ENCODE results near the gene SIGLEC11.

SIGLEC11 gene

DNA sequence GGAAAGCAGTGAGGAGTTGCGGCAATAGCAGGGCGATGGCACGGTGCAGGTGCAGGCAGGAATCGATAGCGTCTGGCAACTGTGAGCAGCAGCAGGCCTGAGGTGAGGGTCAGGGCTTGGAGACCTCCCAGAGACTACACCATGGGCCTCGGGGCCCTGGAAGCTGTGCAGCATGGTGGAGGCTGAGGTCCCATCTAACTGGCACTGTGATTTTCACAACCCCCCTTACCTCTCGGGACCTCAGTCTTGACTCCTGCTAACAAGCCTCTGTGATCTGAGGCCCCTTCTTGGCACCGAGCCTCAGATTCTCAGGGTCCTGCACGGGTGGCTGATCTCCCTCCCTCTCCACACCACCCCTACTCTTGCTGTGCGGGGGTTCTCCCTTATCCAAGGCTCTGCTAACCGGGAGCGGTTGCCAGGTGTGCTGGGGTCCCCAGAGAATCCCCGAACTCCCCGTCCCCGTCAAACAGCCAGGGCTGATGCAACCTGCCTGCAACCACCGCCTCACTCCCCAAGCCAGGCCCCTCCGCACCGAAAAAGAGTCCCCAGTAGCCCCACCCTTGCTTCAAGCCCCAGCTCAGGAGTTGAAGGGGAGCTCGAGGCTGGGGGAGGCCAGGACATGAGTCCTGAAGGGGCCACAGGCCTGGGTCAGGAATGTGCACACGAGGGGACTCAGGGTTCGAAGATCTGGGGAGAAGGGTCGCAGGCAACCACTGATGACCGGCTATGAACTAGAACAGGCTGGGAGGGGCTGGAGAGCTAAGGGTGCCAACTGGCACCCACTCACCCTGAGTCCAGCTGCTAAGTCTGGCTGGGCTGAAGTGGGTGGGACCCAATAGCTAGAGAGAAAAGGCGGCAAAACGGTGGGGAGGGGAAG is 36.7 kb downstream of the SIGLEC11 start:
- DNase-seq: no peak

DNA sequence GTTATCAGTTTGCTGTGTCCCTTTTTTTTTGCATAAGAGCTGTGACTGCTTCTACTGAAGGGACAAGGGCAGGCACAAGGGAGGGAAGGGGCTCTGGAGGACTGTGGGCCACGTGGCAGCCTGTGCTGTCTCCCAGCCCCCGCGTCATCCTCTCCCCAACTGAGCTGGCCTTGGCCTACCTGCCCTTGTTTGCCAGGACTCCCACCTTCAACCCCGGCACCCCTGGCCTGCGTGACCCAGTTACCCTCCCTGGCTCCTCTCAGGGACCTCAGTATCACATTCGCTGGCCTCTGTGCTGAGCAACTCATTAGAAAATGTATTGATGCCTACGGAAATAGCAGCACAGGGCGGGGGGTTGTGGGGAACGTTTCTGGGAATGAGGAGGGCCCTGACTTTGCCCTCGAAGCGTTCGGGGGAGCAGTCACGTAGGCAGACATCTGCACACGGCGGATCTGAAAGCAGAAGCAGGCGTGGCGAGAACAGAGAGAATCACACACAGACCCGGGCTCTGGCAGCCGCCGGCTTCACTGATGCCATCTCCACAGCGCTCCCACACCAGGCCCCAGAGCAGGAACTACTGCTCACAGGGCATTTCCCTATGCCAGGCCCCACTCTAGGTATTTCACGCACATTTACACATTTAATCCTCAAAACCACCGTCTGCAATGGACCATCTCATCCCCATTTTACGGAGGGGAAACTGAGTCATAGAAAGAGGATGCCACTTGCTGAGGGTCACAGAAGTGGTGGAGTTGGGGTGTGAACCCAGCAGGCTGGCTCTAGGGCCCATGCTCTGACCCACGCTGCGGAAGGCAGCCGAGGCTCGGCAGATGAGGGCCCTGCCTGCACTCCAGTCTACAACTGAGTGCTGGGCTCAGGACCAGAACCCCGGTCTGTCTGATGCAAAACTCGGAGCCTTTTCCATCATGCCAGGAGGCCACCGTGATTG is 37.6 kb downstream of the SIGLEC11 start:
- DNase-seq: no peak

DNA sequence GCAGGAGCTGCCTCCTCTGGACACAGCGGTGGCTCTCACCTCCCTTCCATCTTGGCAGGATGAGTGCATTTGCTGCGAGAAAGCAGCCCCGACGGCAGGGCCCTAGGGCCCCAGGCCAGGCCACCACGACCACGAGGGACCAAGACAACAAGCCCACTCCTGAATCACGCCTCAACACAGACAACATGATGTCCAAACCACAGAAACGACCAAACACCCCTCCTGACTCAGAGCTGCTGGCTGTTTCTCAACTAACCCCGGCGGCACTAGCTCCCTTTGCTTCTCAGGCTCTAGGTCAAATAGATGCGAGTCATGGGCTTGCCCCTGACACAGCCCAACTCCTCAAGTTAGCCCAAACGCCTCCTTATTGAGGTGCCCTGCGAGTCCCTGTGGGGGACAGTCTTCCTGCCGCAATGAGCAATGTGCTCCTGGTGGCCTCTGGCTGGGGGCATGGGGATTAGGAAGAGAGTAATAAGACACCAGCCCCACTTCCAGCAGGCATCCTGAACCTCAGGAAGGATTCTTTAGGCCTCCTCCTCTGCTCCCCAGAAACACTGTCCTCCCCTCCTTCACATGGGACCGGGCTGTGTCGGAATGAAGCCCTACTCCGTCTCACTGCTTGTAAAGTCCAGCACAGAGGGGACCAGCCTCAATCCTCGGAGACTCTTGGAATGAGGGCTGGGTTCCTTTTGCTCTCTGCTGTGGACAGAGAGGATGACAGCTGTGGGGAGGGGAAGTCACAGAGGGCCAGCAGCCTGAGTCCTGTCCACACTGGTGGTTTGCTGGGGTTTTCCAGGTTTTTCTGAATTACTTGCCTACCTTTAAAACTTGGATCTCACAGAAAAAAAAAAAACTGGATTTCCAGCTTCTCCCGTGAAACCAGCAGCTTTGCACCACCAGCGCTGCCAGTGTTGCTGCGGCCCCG is 38.8 kb downstream of the SIGLEC11 start:
- DNase-seq: peak; percentile 28

DNA sequence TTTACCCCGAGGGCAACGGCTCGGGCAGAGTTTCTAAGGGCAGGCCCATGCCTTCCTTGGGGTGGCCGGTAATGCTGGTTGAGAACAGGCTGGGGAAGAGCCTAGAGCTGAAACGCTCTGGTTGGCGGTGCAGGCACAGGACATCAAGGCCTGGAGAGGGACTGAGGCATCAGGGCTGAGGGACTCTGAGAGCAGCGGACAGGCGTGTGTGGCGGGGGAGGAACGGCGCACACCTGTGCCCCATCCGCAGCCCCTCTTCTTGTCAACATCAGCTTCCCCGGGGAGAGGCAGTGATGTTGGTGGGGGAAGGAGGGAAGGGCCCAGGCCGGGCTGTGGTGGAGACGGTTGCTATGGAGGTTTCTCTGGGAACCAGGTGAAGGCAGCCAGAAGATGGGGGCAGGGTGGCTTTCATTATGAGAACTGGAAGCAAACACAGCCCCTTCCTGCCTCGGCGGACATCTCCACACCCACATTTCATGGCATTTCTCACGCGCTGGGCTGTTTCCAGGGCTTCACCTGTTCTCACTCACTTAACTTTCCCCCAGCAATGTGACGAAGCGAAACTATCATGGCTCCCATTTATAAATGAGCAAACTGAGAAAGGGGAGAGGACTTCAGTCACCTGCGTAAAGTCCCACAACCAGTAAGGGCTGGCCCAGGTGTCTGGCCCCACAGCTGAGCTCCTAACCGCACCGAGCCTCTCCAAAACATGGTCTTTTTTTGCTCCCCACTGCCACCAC is 40.2 kb downstream of the SIGLEC11 start:
- DNase-seq: no peak

DNA sequence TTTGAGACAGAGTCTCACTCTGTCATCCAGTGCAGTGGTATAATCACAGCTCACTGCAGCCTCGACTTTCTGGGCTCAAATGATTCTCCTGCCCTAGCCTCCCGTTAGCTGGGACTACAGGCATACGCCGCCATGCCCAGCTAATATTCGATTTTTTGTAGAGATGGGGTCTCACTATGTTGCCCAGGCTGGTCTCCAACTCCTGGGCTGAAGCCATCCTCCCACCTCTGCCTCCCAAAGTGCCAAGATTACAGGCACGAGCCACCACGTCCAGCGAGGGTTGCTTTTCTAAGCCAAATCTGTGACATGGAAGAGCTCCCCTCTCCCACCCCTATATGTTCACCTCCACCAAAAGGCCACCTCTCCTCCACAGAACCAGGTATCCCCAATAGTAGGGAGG is 42.9 kb downstream of the SIGLEC11 start:
- DNase-seq: no peak

DNA sequence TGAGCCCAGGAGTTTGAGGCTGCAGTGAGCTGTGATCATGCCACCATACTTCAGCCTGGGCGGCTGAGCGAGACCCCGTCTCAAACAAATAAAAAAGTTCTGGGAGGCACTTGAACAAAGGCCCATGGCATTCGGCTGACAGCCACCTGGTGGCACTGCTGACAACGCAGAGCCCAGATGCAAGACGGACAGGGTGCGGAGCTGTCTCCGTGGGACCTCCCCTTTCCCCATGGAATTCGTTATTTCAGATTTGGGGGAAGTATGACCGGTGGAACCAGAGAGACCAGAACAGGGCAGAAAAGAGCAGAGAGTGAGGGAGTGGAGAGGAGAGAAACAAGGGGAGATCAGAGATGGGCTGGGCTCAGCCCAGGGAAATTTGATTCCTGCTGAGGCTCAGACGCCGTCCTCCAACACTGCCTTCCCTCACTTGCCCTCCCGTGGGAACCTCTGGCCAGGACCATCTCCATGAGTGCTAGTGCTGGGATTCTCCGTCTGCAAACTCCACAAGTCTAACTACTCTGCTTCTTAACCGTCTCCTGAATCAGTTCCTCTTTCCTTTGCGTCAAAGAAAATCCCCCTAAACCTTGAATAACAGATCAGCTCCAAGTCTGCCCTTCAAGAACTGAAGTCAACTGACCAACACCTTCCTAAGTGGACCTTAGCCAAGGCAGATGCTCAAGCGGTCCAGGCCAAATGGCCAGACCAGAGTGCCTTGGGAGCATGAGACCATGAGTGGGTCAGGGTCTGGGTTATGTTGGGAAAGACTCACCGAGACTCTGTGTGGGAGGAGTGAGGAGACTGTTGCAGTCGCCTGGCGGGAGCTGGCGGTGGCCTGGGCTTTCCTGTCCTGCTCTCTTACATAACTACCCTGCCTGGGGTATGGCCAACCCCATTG is 43.9 kb downstream of the SIGLEC11 start:
- no peak for DNase-seq

DNA sequence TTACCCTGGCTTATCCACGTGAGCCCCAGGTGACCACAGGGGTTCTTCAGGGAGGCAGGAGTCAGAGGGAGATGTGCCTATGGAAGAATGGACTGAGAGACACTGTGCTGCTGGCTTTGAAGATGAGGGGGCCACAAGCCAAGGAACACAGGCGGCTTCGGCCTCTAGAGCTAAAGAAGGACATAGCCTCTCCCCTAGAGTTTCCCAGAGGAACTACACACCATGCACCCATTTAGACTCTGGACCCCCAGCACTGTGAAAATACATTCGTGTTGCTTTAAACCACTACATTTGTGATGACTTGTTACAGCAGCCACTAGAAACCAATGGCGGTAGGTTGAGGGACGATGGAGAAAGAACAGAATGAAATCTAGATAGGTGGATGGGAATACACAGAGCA is 45.7 kb downstream of the SIGLEC11 start:
- DNase-seq: no peak

DNA sequence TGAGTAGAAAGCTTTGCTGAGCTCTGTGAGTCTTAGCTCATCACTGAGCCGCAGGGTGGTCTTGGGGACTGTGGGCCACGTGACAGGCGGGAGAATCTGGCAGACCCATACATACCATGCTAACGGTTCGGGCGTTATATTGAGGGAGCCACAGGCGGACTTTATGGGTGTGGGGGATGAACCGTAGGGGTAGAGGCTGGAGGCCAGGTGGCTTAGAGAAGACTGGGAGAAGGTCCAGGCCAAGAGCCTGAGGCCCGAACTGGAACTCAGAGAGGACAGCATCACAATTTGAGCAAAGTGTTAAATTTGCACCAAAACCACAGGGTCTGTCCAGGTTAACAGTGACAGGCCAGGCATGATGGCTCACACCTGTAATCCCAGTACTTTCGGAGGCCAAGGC is 47.3 kb downstream of the SIGLEC11 start:
- no peak for DNase-seq

DNA sequence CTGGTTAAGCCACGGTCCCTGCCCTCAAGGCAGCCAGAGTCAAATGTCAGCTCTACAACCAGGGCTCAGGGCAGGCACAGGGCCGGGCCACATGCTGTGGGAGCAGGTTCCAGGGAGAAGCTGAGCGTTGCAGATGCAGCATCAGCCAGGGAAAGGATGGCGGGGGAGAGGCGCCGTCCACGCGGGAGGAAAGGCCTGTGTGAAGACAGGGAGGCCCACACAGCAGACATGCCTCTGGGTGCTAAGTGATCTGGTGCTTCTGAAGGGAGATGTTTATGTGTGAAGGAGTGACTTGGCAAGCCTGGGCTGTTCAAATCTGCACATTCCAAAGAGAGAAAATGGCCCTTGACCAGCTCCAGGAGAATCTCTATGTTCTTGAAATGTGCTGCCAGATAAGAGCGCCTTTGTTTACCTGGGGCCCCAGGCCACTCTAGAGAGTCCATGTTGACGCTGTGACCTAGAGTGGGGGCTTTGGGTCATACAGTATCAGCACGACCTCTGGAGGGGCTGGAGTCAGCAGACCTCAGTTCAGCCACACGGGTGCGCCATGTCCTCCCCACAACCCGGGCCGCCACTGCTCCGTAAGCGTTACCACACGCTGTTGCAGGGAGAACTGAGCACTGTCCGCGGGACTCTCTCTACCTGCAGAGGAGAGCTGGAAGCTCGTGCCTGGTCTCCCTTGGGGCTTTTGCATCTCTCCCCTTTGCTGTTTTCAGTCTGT is 47.8 kb downstream of the SIGLEC11 start:
- no peak for DNase-seq

DNA sequence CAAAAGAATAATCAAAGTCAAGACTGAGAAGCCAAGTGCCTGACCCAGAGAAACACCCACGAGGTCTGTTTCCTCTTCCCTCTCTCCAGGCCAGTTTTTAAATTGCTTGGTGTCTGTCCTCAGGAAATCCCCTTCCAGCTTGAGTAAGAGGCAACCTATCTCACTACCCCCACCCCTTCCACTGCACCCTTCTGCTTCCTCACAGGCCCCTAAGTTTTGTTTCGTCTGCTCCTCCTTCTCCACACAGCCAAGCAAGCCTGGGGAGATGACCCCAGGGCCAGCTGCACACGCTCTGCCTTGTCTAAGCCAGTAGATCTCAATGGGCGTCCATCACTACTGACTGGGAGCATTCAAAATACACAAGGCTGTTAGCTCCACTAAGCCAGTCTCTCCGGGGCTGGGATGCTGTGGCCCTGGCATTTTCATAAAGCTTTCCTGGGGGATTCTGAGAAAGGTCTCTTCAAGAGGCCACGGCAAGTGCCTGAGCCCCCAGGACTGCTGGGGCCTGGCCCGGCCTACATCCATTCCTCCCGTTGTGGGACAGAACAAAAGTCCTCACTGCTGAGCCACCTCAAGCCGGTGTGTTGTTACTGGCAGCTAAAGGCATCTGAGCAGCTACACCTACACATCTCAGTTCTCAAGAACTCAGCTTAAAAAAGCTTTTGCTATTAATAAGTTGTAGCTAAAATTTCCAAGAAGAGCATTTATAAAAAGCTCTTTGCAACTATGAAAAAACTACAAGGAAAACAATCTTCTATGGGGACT is 49.4 kb downstream of the SIGLEC11 start:
- DNase-seq: no peak

DNA sequence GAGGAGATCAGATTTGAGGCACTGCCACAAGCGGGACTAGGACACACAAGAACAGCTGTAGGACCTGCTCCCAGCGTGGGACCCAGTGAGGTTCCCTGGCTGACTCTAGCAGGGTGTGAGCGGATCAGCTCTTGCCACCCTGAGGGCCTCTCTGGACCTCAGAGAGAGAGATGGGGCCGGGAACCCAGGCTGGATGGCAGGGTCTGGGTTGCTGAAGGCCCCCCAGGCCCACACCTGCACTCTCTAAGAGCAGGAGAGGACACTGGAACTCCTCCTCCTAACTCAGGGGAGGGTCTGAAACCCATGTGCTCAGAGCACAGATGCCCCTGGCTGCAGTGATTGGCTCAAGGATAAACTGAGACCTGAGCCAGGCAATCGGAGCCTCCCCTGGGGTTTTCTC is 50.8 kb downstream of the SIGLEC11 start:
- DNase-seq: no peak

DNA sequence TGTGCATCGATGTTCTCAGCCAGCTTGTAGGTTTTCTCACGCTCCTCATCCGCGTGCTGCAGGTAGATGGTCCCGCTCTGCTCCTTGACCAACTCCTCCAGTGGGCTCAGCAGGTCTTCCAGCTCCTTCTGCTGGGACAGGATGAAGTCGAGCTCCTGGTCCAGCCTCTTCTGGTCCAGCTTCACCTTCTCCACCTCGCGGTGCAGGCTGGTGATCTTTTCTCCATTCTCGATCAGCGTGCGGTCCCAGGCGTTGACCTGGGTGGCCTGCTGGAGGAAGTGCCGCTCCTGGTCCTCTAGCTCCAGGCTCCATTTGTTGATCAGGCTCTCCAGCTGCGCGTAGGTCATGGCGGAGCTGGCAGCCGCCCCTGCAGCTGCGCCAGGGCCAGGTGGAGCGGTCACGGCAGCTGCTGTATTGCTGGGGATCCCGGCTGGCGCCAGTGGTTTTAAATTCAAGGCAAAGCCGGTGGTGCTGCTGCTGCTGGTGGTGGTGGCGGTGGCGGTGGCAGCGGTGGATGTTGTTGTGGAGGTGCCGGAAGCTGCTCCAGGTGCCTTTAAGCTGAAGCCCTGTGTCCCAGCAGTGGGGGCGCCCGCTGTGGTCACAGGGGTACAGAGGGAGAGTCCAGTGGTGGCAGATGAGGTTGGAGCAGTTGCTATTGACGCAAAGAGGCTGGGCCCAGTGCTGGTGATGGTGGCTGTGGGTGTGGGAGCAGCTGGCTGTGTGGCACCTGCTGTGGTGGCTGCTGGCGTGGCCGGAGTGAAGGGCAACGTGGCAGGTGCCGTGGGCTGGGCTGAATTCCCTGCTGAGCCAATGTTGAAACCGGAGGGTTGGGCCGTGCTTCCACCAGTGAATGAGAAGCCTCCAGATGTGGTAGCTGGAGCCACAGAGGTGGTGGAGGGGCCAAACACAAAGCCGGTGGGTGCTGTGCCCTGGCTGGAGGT is 52.2 kb downstream of the SIGLEC11 start:
- DNase-seq: no peak

DNA sequence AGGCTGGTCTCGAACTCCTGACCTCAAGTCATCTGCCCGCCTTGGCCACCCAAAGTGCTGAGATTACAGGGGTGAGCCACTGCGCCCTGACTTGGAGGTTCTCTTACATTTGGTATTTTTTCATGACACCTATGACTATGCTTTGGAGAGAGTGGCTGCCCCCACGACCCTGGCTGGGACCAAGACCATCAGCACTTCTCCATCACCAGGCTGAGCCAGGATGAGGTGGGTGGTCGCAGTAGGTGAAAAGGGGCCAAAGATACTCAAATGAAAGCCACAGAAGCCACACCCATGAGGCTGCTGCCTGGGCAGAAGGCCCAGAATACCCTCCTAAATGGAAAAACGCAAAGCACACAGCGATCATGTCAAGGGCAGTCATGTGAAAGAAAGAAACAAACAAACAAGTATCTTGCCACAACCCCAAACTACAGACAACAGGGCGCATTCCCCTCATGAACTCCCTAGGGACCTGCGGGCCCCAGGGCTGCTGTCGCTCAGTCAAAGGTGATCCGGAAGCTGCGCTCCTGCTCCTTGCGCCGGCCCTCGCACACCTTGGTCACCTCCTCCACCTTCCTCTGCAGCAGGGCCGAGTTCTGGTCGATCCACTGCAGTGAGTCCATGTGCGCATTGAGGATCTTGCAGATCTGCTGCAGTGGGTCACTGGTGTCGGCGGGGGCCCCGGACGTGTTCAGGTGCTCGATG is 53.1 kb downstream of the SIGLEC11 start:
- no peak for DNase-seq

DNA sequence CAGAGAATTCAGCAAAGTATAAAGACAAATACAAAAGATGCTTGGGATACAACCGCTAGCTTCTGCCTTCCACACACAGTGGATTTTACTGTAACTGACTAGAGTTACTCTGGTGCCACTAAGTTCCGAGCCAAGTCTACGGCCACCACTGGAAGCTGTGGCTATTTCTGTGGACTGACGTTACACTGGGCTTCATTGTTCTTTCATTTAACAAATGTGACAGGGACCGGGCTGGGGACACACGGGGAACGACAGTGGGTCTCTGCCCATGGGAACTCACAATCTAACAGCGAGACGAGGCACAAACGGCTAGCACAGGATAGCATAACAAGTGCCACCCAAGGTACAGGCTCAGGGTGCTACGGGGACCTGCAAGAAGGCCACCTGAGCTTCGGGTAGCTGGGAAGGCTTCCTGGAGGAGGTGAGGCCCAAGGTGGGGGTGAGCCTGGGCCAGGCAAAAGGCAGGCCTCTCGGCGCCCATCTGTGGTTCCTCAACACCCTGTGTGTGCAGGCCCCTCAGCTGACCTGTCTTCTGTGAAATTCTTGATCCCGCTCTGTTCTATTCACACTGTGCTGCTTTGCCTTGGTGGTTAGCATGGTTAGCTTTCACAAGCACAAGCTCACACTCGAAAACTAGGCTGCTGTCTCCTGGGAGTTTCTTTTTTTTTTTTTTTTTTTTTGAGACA is 54.0 kb downstream of the SIGLEC11 start:
- DNase-seq: no peak

DNA sequence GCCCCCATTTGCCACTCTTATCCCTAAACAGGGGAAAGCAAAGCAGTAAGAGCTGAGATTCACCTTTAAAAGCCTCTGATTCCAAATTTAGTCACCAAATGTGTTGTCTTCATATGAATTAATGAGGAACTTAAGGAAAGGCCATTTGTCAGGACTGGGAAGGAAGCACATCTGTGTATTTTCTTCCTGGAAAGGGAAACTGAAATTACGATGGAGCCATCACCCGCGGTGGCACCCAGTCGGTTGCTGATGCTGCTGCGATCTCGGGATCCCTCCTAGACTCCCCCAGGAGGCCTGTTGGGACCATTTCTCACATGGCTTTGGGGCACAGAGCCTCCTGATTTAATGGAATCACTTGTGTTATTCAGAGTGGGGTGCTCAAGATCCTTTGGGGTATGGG is 56.8 kb downstream of the SIGLEC11 start:
- no peak for DNase-seq

Measured in kidney glomerular epithelial cell (primary cell).